ENCODE measurements around the gene GMPPB. TPM values are rescaled to one million over a fixed set of nuclear protein-coding genes. Genes with fewer than 3 reads are reported as not detected.
"Not testable (repeated sequence)": the region's sequence is repeated elsewhere in the genome, so short reads cannot be mapped to it uniquely, and the experiment has no call there.

GMPPB gene
- polyA plus RNA-seq, 1 donor = 14.1 TPM

DNA sequence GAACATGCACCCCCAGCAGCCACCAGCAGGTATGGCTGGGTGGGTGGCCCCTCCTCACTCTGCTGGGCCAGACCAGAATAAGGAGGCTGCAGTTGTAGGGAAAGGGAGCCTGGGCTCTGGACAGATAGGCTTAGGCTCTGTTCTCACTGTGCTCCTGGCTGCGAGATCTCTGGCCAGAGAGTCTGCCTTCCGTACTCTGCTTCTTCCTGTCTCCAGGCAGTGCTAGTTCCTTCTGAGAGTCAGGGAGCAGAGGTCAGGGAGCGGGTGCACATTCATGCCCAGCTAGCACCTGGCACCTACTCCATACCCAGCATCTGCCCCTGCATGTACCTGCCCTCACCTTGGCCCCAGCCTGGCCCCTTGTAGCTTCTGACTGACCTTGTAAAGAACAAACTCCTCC is 32.3 kb downstream of the GMPPB start:
- DNase-seq = not testable (repeated sequence)

DNA sequence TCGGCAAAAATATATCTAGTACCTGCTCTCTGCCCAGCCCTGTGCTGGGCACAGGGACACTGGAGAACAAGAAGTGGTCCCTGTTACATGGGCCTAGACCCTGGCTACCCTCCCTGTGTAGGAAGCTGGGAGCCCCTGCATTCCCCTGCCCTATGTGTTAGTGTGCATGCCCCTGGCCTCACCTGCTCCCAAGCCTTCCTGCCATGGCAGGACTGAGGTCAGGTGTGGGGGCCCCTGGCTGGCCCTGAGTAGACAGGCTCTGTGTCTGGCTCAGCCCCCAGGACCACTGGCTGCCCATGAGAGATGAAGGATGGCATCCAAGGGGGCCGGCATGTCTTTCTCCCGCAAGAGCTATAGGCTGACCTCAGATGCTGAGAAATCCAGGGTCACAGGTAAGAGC is 32.9 kb downstream of the GMPPB start:
- DNase-seq = not testable (repeated sequence)

DNA sequence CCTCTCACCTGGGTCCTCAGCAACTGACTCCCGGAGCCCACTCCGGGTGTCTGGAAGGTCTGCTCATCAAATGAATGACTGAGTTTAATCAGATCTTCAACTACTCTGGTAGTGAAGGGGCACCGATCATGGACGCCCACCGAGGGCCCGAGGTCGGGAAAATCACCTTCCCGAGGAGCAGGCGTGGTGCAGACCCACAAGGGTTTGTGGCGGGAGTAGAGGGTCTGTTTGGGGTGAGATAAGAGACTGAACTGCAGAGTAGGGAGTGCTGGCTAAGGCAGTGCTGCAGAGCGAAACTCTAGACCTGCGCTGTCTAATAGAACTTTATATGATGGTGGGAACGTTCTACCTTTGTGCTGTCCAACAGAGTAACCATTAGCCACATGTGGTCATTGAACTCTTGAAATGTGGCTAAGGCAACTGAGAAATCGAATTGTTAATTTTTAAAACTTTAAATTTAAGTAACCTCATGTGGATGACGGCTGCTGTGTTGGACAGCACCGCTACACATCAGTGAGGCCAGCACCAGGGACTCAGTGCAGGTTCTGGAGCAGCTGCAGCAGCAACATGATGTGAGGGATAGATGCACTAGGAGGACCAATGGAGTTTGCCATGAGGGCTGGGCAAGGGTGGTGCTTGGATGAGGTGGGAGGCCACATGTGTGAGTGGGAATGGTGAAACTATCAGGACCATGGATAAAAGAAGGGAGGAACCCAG is 33.7 kb downstream of the GMPPB start:
- DNase-seq = not testable (repeated sequence)

DNA sequence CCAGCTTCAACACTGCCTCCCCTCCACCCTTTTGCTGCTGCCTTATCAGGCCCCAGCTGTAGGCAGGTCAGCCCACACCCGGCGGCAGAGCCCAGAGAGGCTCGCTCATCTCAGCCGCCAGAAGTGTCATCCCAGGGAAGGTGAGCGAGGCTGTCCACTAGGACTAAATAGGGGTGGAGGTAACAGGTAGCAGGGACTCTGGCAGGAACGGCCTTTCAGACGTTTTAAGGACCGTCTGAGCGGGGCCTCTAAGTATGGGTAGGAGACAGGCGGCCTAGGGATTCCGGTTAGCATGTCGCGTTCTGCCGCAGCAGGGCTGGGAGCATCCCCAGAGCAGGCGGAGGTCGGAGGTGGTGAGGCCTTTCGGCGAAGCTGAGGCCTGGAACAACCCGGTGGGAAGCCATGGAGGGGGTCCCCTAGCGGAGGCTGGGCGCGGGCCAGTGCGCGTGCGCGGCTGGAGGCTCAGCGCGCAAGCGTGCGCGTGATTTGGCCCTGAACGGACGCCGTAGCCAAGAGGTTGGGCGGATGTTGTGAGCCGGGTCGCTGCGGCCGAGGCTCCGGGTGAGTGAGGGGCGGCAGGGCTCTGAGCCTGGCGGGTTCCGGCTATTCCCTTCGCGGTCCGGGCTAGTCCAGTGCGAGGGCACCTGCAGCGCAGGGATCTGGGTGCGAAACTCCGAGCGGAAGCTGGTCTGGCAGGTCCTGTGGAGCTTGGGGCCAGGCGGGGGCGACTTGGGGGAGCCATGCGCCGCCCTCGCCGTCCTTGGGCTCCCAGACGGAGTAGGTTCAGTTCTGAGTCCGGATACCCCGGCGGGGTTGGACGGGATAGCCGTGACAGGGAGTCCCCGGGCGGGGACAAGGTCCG is 34.5 kb downstream of the GMPPB start, which contains the start of the genes MST1 and RNF123:
Gene MST1 (minus strand): TSS at position 429 of the 862 bp plus-strand sequence. CDS start 783 bp downstream, outside the sequence.
Gene RNF123 (plus strand): TSS at position 512 of the 862 bp plus-strand sequence. CDS start 1,609 bp downstream, outside the sequence.
- peak; percentile 93 for DNase-seq

DNA sequence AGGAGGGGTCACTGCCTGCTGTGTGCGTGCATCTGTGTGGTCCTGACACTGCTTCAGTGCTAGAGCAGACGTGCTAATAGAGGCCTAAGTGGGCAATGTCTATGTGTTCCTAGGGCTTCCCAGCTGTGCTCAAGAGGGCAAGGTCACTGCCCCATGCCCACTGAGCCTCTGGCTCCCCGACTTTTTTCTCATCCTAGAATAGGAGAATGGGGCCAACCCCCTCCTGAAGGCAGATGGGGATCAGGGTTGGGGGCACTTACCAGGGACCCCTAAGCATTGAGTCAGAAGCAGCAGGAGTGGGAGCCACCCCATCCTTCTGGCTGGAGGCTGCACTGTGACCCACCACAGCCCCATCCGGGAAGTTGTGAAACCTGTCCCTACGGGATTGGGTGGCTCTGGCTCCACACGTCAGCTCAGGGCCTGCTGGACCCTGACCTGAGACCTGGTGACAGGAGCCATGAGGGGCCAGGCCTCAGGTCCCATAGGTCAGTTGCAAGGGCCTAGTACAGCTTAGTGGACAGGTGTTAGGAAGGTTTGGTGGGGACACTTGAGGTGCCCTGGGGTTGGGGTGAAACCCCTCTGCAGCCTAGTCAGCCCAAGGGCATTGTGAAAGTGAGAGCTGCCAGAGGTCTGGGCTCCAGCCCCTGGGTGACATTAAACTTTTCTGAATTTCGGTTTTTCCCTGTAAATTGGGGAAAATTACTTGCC is 35.3 kb downstream of the GMPPB start:
- DNase-seq = not testable (repeated sequence)

DNA sequence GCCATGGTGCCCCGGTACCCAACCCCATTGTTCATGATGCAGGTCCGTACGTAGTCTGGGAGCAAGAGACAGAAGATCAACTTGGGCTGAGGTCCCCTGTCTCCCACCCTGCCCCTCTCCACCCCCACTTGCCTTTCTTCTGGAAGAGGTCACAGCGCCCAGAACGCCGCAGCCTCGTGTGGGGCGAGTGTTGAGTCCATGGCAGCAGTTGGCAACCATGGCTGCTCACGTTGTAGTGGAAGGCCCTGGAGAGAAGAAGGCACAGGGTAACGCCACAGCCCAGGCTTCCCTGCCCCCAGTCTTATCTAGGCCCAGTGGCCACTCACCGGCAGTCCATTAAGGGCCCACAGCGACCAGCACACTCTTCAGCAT is 36.3 kb downstream of the GMPPB start:
- not testable (repeated sequence) for DNase-seq

DNA sequence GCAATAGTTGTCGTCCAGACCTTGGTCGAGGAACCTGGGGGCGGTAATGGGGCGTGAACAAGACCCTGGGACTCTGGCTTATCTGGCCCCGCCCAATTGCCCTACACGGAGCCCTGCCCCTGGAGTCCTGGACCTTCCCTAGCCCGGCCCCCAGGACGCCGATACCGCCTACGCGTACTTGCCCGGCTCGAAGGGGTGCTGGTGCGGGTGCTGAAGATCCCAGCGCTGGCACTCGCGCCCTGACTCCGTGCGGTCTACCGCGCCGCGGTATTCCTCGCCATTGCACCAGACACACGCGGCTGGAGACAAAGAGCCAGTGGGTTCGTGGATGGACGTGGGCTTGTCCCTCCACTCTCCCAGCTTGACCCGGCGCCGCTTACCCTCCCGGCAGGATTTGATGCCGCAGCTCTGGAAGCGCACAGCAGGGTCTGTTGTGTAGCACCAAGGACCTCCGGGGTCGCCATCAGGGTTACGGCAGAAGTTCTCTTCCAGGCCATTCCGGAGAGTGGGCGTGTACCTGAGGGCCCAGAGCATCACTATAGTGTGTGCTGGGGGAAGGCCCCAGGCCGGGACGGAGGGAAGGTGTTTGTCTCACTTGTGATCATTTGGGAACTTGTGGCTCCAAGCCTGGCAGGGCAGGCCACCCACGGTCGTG is 36.9 kb downstream of the GMPPB start:
- peak; percentile 74 for DNase-seq

DNA sequence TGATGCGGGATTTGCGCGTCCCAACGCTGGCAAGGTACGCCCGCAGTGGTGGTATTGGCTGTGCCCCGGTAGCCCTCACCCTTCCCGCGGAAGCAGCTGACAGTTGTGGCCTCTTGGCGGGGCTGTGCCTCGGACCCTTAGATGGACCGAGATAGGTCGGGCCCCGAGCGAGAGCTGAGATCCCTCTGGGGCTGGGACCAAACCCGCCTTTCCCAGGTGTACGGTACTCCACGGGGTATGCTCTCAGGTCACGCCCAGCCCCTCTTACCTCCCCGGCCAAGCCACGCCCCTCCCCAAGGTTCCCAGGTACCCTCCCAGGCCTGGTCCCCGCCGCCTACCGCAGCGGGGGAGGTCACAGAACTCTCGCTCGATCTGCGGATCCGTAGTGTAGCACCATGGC is 37.4 kb downstream of the GMPPB start:
- DNase-seq = peak; percentile 38

DNA sequence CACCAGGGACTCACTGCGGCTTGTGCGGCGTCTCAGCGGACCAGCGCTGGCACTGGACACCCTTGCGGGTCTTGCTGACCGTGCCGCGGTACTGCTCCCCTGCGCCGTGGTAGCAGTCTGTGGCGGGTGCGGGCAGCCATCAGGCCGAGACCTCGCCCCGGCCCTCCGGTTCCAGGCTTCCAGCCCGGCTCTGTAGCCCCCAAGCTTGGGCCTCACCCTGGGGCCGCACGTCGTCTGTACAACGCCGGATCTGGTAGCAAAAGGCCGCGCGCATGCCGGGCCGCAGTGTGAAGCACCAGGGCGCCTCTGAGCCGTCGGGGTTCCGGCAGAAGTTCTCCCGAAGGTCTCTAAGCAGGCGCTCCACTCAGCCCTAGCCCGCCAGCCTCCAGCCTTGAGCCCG is 37.9 kb downstream of the GMPPB start:
- DNase-seq = not testable (repeated sequence)

DNA sequence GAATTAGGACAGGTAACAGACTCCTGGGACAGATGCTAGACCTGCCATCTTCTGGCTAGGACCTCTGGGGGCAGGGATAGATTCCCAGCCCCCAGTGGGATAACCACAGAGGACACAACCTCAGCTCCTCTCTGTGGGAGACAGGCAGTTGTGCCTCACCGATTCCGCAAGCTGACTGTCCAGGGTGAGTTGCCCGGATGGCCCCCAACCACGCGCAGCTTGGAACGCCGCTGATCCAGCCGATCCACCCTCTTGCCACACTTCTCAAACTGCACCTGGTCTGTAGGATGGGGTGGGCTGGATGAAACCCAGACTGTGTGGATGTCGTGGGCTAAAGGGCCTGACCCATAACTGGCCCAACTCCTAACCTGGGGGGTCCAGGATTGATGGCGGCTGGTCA is 38.6 kb downstream of the GMPPB start:
- not testable (repeated sequence) for DNase-seq

DNA sequence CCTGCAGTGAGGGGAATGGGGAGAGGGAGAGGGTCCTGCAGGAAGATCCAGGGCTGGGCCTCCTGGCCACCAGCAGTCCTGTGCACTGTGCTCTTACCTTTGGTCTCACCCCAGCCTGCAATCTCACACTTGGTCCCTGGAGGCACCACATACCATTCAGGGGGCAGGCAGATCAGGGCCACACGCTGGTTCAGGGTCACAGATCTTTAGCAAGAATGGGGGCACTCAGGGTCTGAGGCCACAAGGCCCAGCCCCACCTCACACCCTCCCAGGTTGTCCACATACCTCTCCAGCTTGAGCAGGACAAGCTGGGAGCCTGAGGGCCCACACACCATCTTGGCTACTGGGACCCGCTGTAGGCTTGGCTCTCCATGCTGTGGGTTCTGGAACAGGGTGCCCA is 39.3 kb downstream of the GMPPB start:
- not testable (repeated sequence) for DNase-seq

DNA sequence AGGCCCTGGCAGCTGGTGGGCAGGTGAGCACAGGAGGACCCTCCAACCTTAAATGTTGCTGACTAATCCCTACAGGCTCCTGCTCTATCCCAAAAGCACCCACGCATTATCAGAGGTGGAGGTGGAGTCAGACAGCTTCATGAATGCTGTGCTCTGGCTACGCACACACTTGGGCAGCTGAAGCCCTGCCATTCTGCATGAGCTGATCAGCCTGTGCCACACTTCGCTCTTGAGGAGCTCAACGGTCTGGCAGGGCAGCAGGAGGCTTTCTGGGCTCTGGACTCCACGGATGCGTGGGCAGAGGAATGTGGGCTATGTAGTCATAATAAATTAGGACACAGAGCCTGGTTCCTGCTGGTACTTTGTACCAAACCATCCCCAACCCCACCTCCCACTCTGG is 40.6 kb downstream of the GMPPB start:
- DNase-seq = no peak

DNA sequence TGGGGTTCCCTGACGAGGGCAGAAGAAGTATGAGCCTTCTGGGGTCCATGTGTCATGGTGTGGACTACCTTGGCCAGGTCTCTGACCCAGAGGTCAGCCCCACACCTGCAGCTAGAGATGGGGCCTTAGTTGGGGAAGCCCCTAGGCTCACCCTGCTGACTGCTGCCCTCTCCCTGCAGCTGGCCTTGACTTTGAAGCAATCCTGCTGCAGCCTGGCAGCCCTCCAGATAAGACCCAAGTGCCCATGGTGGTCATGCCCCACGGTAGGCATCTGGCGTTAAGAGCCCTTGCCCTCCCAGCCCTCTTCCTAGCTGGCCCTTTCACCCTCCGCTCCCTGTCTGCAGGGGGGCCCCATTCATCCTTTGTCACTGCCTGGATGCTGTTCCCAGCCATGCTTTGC is 42.2 kb downstream of the GMPPB start:
- no peak for DNase-seq

DNA sequence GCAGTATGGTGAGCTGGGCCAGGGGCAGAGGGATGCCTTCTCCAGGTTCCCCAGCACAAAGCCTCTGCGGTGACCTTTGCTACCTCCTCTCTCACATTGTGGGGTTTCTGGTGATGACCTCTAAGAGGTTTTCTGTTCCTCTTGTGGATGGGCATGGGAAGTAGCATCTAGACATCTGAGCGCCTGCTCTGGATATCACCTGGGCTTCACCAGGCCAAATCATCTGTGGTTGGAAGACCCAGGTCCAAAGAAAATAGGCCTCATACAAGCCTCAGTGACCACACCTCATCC is 42.6 kb downstream of the GMPPB start:
- DNase-seq = no peak

DNA sequence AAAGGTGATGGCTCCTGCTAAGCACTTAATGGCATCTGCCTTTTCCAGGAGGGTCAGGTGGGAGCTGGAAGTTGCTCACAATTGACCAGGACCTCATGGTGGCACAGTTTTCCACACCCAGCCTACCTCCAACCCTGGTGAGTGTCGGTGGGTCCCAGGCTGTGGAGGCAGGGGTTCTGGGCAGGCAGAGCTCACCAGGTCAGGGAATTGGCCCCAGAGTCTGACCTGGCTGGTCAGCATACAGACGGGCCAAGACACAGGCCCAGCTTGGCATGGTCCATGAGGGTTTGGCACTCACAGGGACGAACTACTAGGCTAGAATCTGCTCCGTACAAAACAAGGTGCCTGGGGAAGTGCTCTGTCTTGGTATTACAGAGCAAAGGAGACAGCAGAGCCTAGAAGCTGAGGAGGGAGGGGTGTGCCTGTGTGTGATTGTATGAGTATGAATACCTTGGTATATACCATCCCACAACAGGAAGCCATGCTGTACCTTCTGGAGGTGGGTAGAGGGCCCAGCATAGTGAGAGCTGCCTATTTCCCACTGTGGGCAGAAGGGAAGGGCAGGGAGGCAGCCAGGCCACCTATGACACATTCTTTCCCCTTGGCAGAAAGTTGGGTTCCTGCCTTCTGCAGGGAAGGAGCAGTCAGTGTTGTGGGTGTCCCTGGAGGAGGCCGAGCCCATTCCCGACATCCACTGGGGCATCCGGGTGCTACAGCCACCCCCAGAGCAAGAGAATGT is 43.1 kb downstream of the GMPPB start:
- DNase-seq = no peak

DNA sequence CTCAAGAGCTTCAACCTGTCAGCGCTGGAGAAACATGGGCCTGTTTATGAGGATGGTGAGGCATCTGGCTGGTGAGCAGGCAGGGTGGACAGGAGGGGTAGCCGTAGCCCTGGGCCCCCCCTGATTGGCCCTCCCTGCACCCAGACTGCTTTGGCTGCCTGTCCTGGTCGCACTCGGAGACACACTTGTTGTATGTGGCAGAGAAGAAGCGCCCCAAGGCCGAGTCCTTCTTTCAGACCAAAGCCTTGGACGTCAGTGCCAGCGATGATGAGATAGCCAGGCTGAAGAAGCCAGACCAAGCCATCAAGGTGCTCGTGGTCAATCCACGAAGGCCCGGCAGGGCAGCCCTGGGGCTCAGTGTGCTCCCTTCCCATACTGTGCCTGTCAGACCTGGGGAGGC is 47.8 kb downstream of the GMPPB start:
- no peak for DNase-seq

DNA sequence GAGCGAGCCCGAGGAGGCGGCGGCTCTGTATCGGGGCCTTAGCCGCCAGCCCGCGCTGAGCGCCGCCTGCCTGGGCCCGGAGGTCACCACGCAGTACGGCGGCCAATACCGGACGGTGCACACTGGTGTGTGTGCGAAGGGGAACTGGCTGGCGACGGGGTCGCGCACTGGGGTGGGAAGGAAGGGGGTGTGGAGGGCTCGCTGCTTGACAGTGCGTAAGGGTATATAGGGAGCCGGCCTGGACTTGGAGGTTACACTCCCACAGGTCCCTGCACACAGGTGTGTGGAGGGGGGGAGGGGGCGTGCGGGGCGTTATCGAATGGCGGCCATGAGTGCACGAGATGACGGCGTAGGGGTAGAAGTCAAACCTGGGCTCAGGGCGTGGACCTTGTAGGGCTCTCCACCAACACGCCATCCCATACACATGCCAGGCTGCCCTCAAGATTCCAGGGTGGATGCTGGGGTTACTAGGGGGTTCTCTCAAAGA is 49.2 kb downstream of the GMPPB start:
- no peak for DNase-seq

DNA sequence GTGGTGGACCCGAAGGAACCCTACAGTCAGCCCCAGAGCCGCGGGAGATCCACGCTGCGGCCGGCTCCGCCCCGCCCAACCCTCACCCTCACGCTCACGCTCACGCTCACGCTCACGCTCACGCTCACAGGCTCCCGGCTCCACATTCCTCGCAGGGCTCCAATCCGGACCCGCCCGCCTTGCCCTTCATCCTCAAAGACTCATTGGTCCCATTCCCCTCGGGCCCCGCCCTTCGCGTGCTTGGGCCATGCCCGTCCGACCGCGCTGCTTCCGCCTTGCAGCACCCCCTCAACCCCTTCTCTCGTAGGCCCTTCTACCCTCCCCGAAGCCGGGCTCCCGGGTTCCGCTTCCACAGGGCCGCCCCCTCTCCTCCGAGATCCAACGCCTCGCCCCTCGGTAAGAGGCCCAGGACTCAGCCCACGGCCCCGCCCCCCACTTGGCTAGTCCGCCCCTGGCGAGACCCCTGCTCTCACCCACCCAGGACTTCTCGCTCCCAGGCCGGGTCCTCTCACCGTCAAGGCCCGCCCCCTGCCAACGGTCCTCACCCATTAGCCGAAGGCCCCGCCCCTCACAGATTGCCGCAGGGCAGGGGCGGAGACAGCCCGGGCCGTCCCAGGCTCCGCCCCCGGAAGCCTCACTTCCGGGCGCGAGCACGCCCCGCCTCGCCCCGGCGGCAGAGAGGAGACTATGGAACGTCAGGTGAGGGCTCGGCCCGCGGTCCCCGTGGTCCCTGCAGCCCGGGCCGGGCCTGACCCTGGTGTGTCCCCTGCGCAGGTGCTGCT is 49.8 kb downstream of the GMPPB start, which contains the start of gene APEH:
Gene APEH (plus strand): TSS at position 637 of the 782 bp plus-strand sequence. CDS start 51 bp downstream, at position 688.
- peak; percentile 94 for DNase-seq

DNA sequence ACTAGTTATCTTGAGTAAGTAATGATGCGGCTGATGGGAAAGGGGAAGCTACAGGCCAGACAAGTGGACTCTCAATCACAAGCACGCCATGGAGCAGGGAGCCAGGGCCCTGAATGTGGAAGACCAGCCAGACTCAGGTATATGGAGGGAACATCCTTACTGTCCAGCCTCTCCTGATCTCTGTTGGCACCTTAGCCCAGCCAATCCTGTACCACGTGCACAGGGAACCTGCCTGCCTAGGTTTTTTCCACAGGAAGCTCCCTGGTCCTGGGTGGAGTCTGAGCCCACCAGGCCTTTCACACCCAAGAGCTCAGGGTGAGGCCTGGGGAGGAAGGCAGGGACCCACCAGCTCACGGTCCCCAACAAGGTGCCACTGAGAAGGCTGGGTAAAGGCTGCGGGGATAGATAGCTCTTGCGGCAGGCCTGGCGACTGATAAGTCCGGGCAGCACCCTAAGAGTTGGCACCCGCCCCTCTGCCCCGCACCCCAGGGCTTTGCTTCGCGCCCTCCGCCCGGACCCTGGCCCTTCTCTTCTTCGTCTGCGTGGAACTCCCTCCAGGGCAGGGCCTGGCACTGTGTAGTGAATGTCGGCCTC is 50.5 kb downstream of the GMPPB start:
- no peak for DNase-seq
